HuH-7 (cell line): ENCODE measurements around the gene SNRPB.

Experiments
- DNase-seq: peaks from one replicate; pipeline ENCODE4 v3.0.0; 2011; ENCODE audit warnings: low spot score

The SNRPB gene

DNA sequence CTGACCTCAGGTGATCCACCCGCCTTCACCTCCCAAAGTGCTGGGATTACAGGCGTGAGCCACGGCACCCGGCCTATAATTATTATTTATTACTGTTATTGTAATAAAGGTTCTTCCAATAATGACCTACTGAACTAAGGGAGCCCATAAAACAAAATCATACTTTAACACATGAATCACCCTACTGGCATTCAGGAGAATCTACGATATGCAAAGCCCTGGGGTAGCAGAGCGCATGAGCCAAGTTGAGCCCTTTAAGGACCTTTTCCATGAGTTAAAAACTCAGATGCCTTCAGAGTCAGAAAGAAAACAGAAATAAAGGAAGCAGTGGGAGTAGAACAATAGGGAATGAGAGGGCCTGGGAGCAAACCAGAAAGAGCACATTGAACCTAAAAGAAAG lies 41.5 kb downstream of the SNRPB start:
- no peak for DNase-seq

DNA sequence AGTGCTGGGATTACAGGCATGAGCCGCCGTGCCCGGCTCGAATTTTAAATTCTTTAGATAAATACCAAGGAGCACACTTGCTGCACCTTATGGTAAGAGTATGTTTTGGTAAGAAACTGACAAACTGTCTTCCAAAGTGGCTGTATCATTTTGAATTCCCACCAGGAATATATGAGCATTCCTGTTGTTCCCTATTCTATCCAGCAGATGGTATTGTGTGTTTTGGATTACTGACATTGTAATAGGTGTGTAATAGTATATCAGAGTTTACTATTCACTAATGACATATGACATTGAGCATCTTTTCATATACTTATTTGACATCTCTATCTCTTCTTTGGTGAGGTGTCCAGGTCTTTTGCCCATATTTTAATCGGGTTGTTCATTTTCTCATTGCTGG lies 49.3 kb downstream of the SNRPB start:
- DNase-seq: no peak

GRCh38 chr20:2420510-2420909 lies 50.1 kb downstream of the SNRPB start:
- no peak for DNase-seq

DNA sequence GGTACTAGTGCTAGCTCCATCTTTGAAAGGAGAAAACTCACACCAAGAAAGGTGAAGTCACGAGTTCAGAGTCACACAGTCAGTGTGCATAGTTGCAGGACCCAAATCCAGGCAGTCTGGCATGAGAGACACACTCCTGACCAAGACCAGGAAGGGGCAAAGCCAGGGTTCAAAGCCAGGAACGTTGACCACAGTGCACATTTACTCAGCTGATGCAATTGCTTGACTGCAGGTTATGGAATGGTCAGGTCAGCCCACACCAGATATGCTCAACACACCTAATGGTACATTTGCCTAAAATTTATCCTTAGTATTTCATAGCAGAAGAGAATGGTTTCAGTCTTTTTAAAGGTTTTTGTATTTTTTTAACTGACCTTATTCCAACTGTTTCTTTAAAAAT lies 52.2 kb downstream of the SNRPB start:
- DNase-seq: no peak

DNA sequence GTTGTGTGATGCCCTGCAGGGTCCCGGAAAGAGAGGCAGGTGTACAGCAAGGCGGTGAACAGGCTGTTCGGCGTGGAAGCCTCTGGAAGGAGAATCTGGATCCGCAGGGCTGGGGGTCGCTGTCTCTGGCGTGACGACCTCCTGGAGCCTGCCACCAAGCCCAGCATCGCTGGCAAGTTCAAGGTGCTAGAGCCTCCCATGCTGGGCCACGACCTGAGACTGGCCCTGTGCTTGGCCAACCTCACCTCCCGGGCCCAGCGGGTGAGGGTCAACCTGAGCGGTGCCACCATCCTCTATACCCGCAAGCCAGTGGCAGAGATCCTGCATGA lies 53.4 kb downstream of the SNRPB start:
- no peak for DNase-seq

DNA sequence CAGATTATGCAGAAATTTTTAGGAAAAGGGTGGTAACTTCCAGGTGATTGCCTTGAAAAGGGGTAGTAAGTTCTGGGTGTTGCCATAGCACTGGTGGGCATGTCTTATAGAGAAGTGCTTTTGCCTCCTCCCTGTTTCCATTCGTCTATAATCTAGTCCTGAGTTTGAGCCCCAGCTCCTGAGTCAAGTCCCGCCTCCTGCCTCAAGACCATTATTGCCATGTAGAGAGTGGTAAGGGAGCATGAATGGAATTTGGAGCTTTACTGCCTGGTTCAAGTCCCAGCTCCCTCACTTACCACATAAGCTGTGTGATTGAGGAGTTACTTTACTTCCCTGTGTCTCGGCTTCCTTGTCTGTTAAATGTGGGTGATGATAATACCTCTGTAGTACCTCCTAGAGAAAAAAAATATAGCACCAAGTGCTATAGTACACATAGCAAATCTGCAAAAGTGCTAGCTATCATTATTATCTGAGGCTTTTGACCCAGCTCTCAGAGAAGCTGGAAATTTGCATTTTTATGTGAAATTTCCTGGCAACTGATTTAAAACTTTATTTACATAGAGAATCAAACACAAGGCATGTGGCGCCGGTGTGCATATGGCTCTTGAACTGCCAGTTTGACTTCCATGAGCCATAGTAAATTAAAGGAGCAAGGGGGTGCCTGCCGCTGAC lies 53.9 kb downstream of the SNRPB start:
- no peak for DNase-seq
